Naive thymus-derived CD8-positive, alpha-beta T cell (primary cell): Measurements from ENCODE around the gene FGD6. TPM values are rescaled to one million over a fixed set of nuclear protein-coding genes. Genes with fewer than 3 reads are reported as not detected.
A peak's percentile ranks its signal among the peaks of the same experiment; 100 is the strongest.
"Not testable (repeated sequence)": the region's sequence is repeated elsewhere in the genome, so short reads cannot be mapped to it uniquely, and the experiment has no call there.

Experiments used
- ATAC-seq, 2 donors: fragments of 150-1000 bp; cut with Tn5 transposase in 1 of 2; sonication (Bioruptor Pico), chemical (Tn5 transposase) in 1 of 2; 1 replicate in 1 of 2; 2 replicates in 1 of 2; pipeline ENCODE4 v1.10.0; 2021; ENCODE audit warnings: mild to moderate bottlenecking in 2 of 2, moderate library complexity in 2 of 2
- POLR2A ChIA-PET: fragments of 350-600 bp; sonication (Branson Sonifier 250); formaldehyde crosslinking; loops from one replicate; lab custom pipeline; 2021; ENCODE audit warnings: antibody characterized with exemption; lab: Charles Lee
- DNase-seq, 10 donors: peaks; one replicate each; pipeline versions ENCODE4 v3.0.0 to v3.0.0-alpha.2; 2020 to 2022
- H3K27ac Mint-ChIP-seq, 10 donors: one replicate each; pipeline ENCODE4 v1.8.0; 2020 to 2022; ENCODE audit warnings: mild to moderate bottlenecking in 10 of 10, mixed read lengths in 10 of 10, moderate library complexity in 4 of 10, inconsistent platforms in 1 of 10
- H3K27me3 Mint-ChIP-seq, 5 donors: one replicate each; pipeline ENCODE4 v1.8.0; 2021 to 2022; ENCODE audit warnings: mixed read lengths in 5 of 5
- H3K36me3 Mint-ChIP-seq, 3 donors: one replicate each; pipeline ENCODE4 v1.8.0; 2020 to 2022; ENCODE audit warnings: mixed read lengths in 3 of 3, mild to moderate bottlenecking in 2 of 3, inconsistent platforms in 1 of 3
- H3K4me1 Mint-ChIP-seq, 4 donors: one replicate each; pipeline ENCODE4 v1.8.0; 2021 to 2022; ENCODE audit warnings: mixed read lengths in 4 of 4
- H3K4me3 Mint-ChIP-seq, 10 donors: one replicate each; pipeline ENCODE4 v1.8.0; 2020 to 2022; ENCODE audit warnings: mild to moderate bottlenecking in 10 of 10, mixed read lengths in 10 of 10, moderate library complexity in 6 of 10, inconsistent platforms in 1 of 10
- H3K9me3 Mint-ChIP-seq, 9 donors: one replicate each; pipeline ENCODE4 v1.8.0; 2020 to 2022; ENCODE audit warnings: mixed read lengths in 9 of 9, mild to moderate bottlenecking in 3 of 9, inconsistent platforms in 1 of 9, moderate library complexity in 1 of 9
- polyA plus RNA-seq, 3 donors: library from polyadenylated mRNA; unstranded; fragments of 300-500 nt; fragmentation: Illumina TruSeq; gene quantifications; one replicate each; pipeline ENCODE4 v1.2.3, GENCODE V29; 2021
- total RNA-seq, 8 experiments: library from RNA in 2 of 8; stranded (reverse) in 2 of 8; gene quantifications; one replicate each; pipeline ENCODE4 v1.2.3 and lab custom pipeline; 2021 to 2026

The FGD6 gene
- total and polyA plus RNA-seq, 5 experiments from 2014 or later, result 0.04 to 0.99 (median 0.47) TPM; not detected in 1

GRCh38 chr12:95150501-95150900 lies 66.8 kb downstream of the FGD6 start:
- no peaks in the 10 kb centered on the region for H3K9me3 Mint-ChIP-seq
- no peaks in the 10 kb centered on the region for H3K4me1 Mint-ChIP-seq
- H3K36me3 Mint-ChIP-seq, result no peaks in the 10 kb centered on the region
- POLR2A ChIA-PET, result no interaction called here
- H3K4me3 Mint-ChIP-seq, result no peak overlapping the region
- H3K27me3 Mint-ChIP-seq, result no peaks in the 10 kb centered on the region
- no peak overlapping the region for H3K27ac Mint-ChIP-seq
- no peak for DNase-seq
- ATAC-seq, result no peak

GRCh38 chr12:95147866-95148265 lies 69.4 kb downstream of the FGD6 start:
- POLR2A ChIA-PET, result no interaction called here
- no peak overlapping the region for H3K4me3 Mint-ChIP-seq

GRCh38 chr12:95146769-95147168 lies 70.5 kb downstream of the FGD6 start:
- POLR2A ChIA-PET, result no interaction called here

More at GRCh38 chr12:95147866-95148265, 69.4 kb downstream of the FGD6 start:
- Mint-ChIP-seq H3K27ac (no peak overlapping the region), H3K27me3 (no peaks in the 10 kb centered on the region), H3K4me1 (no peaks in the 10 kb centered on the region), H3K9me3 (no peaks in the 10 kb centered on the region), H3K36me3 (no peaks in the 10 kb centered on the region)
- DNase-seq (no peak), ATAC-seq (no peak)

GRCh38 chr12:95143621-95144205 lies 73.6 kb downstream of the FGD6 start:
- H3K27ac Mint-ChIP-seq, result no peak overlapping the region
- H3K4me3 Mint-ChIP-seq, result no peak overlapping the region
- no peaks in the 10 kb centered on the region for H3K27me3 Mint-ChIP-seq
- H3K4me1 Mint-ChIP-seq, result no peaks in the 10 kb centered on the region
- no peaks in the 10 kb centered on the region for H3K36me3 Mint-ChIP-seq
- DNase-seq, result no peak
- no peaks in the 10 kb centered on the region for H3K9me3 Mint-ChIP-seq
- no peak for ATAC-seq
- POLR2A ChIA-PET, result no interaction called here

More at GRCh38 chr12:95146769-95147168, 70.5 kb downstream of the FGD6 start:
- no peak overlapping the region for H3K4me3 Mint-ChIP-seq
- no peak for ATAC-seq
- no peaks in the 10 kb centered on the region for H3K4me1 Mint-ChIP-seq
- H3K27me3 Mint-ChIP-seq, result no peaks in the 10 kb centered on the region
- no peaks in the 10 kb centered on the region for H3K36me3 Mint-ChIP-seq
- H3K9me3 Mint-ChIP-seq, result no peaks in the 10 kb centered on the region
- DNase-seq, result no peak
- H3K27ac Mint-ChIP-seq, result no peak overlapping the region

GRCh38 chr12:95142431-95143151 lies 74.7 kb downstream of the FGD6 start:
- Mint-ChIP-seq H3K27me3 (no peaks in the 10 kb centered on the region), H3K36me3 (no peaks in the 10 kb centered on the region), H3K9me3 (no peaks in the 10 kb centered on the region), H3K4me1 (no peaks in the 10 kb centered on the region), H3K27ac (peak overlapping the region in 2 of 10 donors; percentile 1 to 6), H3K4me3 (no peak overlapping the region)
- ATAC-seq (no peak), DNase-seq (no peak)
- POLR2A ChIA-PET, result no interaction called here

- no peaks in the 10 kb centered on the region for H3K27me3 Mint-ChIP-seq
- H3K36me3 Mint-ChIP-seq, result no peaks in the 10 kb centered on the region
- no peak for ATAC-seq
- POLR2A ChIA-PET, result no interaction called here
- no peak for DNase-seq
- no peak overlapping the region for H3K27ac Mint-ChIP-seq
- H3K9me3 Mint-ChIP-seq, result no peaks in the 10 kb centered on the region
- no peak overlapping the region for H3K4me3 Mint-ChIP-seq
- H3K4me1 Mint-ChIP-seq, result no peaks in the 10 kb centered on the region
These were observed 76.0 kb downstream of the FGD6 start for GRCh38 chr12:95141310-95141709.

GRCh38 chr12:95138031-95138430 lies 79.2 kb downstream of the FGD6 start:
- H3K27me3 Mint-ChIP-seq, H3K4me3 Mint-ChIP-seq, DNase-seq, H3K9me3 Mint-ChIP-seq, H3K36me3 Mint-ChIP-seq, H3K4me1 Mint-ChIP-seq, ATAC-seq, H3K27ac Mint-ChIP-seq, POLR2A ChIA-PET: not testable (repeated sequence)

- ATAC-seq (no peak), DNase-seq (no peak)
- POLR2A ChIA-PET, result no interaction called here
- Mint-ChIP-seq H3K9me3 (no peaks in the 10 kb centered on the region), H3K27me3 (no peaks in the 10 kb centered on the region), H3K27ac (no peak overlapping the region), H3K4me1 (peaks cover 0 to 3% (median 0%) of the 10 kb centered on the region in 4 donors), H3K36me3 (peaks cover 0 to 2% (median 0%) of the 10 kb centered on the region in 3 donors), H3K4me3 (no peak overlapping the region)
These were observed 80.7 kb downstream of the FGD6 start for GRCh38 chr12:95136598-95136997.

- peaks cover 0 to 2% (median 0%) of the 10 kb centered on the region in 3 donors for H3K36me3 Mint-ChIP-seq
- H3K9me3 Mint-ChIP-seq, result no peaks in the 10 kb centered on the region
These were observed 83.2 kb downstream of the FGD6 start for GRCh38 chr12:95134085-95134484.

GRCh38 chr12:95131589-95132340 lies 85.5 kb downstream of the FGD6 start:
- H3K4me3 Mint-ChIP-seq, result no peak overlapping the region
- DNase-seq (no peak), ATAC-seq (no peak)
- POLR2A ChIA-PET, result no interaction called here
- H3K4me1 Mint-ChIP-seq, result peaks cover 0 to 3% (median 0%) of the 10 kb centered on the region in 4 donors
- no peaks in the 10 kb centered on the region for H3K27me3 Mint-ChIP-seq
- H3K27ac Mint-ChIP-seq, result peak overlapping the region in 1 of 10 donors; percentile 60
- H3K36me3 Mint-ChIP-seq, result peaks cover 0 to 2% (median 0%) of the 10 kb centered on the region in 3 donors
- H3K9me3 Mint-ChIP-seq, result no peaks in the 10 kb centered on the region

More at GRCh38 chr12:95134085-95134484, 83.2 kb downstream of the FGD6 start:
- ATAC-seq (no peak), DNase-seq (no peak)
- peaks cover 0 to 3% (median 0%) of the 10 kb centered on the region in 4 donors for H3K4me1 Mint-ChIP-seq
- H3K4me3 Mint-ChIP-seq, result no peak overlapping the region
- H3K27me3 Mint-ChIP-seq, result no peaks in the 10 kb centered on the region
- POLR2A ChIA-PET, result no interaction called here
- no peak overlapping the region for H3K27ac Mint-ChIP-seq

- Mint-ChIP-seq H3K4me1 (peaks cover 0 to 3% (median 0%) of the 10 kb centered on the region in 4 donors), H3K4me3 (no peak overlapping the region), H3K9me3 (no peaks in the 10 kb centered on the region), H3K36me3 (peaks cover 0 to 2% (median 0%) of the 10 kb centered on the region in 3 donors), H3K27me3 (no peaks in the 10 kb centered on the region), H3K27ac (no peak overlapping the region)
- DNase-seq (no peak), ATAC-seq (no peak)
- POLR2A ChIA-PET, result no interaction called here
These were observed 87.2 kb downstream of the FGD6 start for GRCh38 chr12:95130096-95130495.

GRCh38 chr12:95129115-95129514 lies 88.2 kb downstream of the FGD6 start:
- POLR2A ChIA-PET, result no interaction called here
- Mint-ChIP-seq H3K36me3 (peaks cover 0 to 2% (median 0%) of the 10 kb centered on the region in 3 donors), H3K27ac (no peak overlapping the region), H3K4me3 (no peak overlapping the region), H3K27me3 (no peaks in the 10 kb centered on the region), H3K9me3 (no peaks in the 10 kb centered on the region), H3K4me1 (peaks cover 0 to 3% (median 0%) of the 10 kb centered on the region in 4 donors)
- no peak for ATAC-seq
- DNase-seq, result no peak

- no peak for ATAC-seq
- POLR2A ChIA-PET, result no interaction called here
- H3K27ac Mint-ChIP-seq, result no peak overlapping the region
- H3K4me3 Mint-ChIP-seq, result no peak overlapping the region
- H3K9me3 Mint-ChIP-seq, result no peaks in the 10 kb centered on the region
- H3K27me3 Mint-ChIP-seq, result no peaks in the 10 kb centered on the region
- H3K4me1 Mint-ChIP-seq, result no peaks in the 10 kb centered on the region
- no peaks in the 10 kb centered on the region for H3K36me3 Mint-ChIP-seq
- no peak for DNase-seq
These were observed 90.5 kb downstream of the FGD6 start for GRCh38 chr12:95126736-95127135.
